22Rv1 (cell line): ENCODE data around the gene DMRTB1.

Source experiments
- ZFX ChIP-seq: fragments of 450-650 bp; IDR thresholded peaks from 2 replicates; pipeline ENCODE4 v1.6.1; 2017; ENCODE audit warnings: antibody characterized with exemption, borderline replicate concordance
- TF ChIP-seq, protein P1 (sequence below): fragments of 450-650 bp; IDR thresholded peaks from 2 replicates; pipeline ENCODE4 v1.5.1; 2017; ENCODE audit warnings: mild to moderate bottlenecking

DNA sequence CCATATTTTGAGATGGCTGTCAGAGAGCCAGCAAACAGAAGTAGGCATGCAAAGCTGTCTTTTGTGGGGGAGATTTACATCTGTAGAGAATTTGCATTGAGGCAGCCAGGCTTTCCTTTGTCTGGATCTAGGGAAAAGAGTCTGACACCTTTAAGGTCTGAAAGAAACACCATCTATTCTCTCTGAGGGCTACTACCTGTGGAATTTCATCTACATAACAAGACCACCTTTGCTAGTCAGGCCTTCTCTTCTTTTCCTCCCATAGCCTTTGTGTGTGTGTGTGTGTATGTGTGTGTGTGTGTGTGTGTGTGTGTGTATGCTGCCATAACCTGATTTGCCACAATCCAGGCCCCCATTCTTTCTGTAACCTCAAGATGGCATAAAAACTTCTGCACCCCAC lies 28.4 kb upstream of the DMRTB1 start:
- TF ChIP-seq, protein P1, sequence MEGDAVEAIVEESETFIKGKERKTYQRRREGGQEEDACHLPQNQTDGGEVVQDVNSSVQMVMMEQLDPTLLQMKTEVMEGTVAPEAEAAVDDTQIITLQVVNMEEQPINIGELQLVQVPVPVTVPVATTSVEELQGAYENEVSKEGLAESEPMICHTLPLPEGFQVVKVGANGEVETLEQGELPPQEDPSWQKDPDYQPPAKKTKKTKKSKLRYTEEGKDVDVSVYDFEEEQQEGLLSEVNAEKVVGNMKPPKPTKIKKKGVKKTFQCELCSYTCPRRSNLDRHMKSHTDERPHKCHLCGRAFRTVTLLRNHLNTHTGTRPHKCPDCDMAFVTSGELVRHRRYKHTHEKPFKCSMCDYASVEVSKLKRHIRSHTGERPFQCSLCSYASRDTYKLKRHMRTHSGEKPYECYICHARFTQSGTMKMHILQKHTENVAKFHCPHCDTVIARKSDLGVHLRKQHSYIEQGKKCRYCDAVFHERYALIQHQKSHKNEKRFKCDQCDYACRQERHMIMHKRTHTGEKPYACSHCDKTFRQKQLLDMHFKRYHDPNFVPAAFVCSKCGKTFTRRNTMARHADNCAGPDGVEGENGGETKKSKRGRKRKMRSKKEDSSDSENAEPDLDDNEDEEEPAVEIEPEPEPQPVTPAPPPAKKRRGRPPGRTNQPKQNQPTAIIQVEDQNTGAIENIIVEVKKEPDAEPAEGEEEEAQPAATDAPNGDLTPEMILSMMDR = no peak
- TF ChIP-seq ZFX = no peak
